Endothelial cell of umbilical vein (primary cell): ENCODE data around the gene NFIA. TPM values are rescaled to one million over a fixed set of nuclear protein-coding genes. Genes with fewer than 3 reads are reported as not detected.

Experiments used
- BruUV-seq: library from RNA; stranded (reverse); fragments of 400-500 nt; replicated peaks from 2 replicates; lab custom pipeline; 2021; lab: Mats Ljungman, UMichigan
- CTCF ChIA-PET: fragments of 300-600, 350-600 bp; sonication (Branson Sonifier 250); formaldehyde crosslinking; loops from one replicate; lab custom pipeline; 2021; ENCODE audit warnings: antibody characterized with exemption, inconsistent platforms; lab: Charles Lee
- POLR2A ChIA-PET: fragments of 300-600, 350-600 bp; sonication (Branson Sonifier 250); formaldehyde crosslinking; loops from one replicate; lab custom pipeline; 2021; ENCODE audit warnings: antibody characterized with exemption, inconsistent platforms; lab: Charles Lee
- DNase-seq: peaks from one replicate; pipeline ENCODE4 v3.0.0-alpha.2; 2011; ENCODE audit warnings: low read depth, low spot score
- FAIRE-seq: peaks from 2 replicates; lab custom pipeline; 2011; peaks lifted over from hg19 to GRCh38; lab: Jason Lieb, UNC
- H2AFZ ChIP-seq: 2 replicates; pipeline ENCODE4 v1.6.0; 2012; ENCODE audit warnings: low read depth, low read length, control low read depth, inconsistent platforms
- H3K27ac ChIP-seq: 2 replicates; pipeline ENCODE4 v1.5.1; 2011; ENCODE audit warnings: low read depth, mild to moderate bottlenecking, control low read depth, low read length, moderate library complexity; ENCODE audit not compliant: insufficient read depth
- H3K27me3 ChIP-seq, 2 experiments: 2 replicates each; pipeline versions ENCODE4 v1.6.0 to v1.6.1; 2011; ENCODE audit warnings: low read length in 2 of 2, mixed read lengths in 1 of 2; ENCODE audit not compliant: control insufficient read depth in 2 of 2, insufficient read depth in 2 of 2
- H3K36me3 ChIP-seq, 2 experiments: 2 replicates in 1 of 2; 3 replicates in 1 of 2; pipeline ENCODE4 v1.5.1; 2011; ENCODE audit warnings: low read length in 2 of 2, mild to moderate bottlenecking in 1 of 2, moderate library complexity in 1 of 2; ENCODE audit not compliant: control insufficient read depth in 2 of 2, insufficient read depth in 2 of 2; ENCODE audit errors: extremely low read depth in 1 of 2
- H3K4me1 ChIP-seq: 3 replicates; pipeline ENCODE4 v1.5.1; 2011; ENCODE audit warnings: mild to moderate bottlenecking, low read length; ENCODE audit not compliant: control insufficient read depth, insufficient read depth; ENCODE audit errors: extremely low read depth
- H3K4me2 ChIP-seq: 2 replicates; pipeline ENCODE4 v1.6.1; 2011; ENCODE audit warnings: low read length, control low read depth, mixed read lengths; ENCODE audit not compliant: insufficient read depth
- H3K4me3 ChIP-seq, 3 experiments: fragments of 200-600 bp in 1 of 3; sonication (generic), shearing (Covaris generic) in 1 of 3; replicated peaks in 1 of 3; 2 replicates each; pipeline ENCODE4 v1.5.1; 2011 to 2016; ENCODE audit warnings: control low read depth in 3 of 3, low read length in 3 of 3, mild to moderate bottlenecking in 2 of 3, inconsistent platforms in 1 of 3, low read depth in 1 of 3, moderate library complexity in 1 of 3; ENCODE audit not compliant: insufficient read depth in 1 of 3
- H3K79me2 ChIP-seq: 2 replicates; pipeline ENCODE4 v1.6.0; 2012; ENCODE audit warnings: low read length, inconsistent platforms; ENCODE audit not compliant: control insufficient read depth, insufficient read depth
- H3K9ac ChIP-seq: replicated peaks from 2 replicates; pipeline ENCODE3; 2011; ENCODE audit warnings: low read length, control low read depth; ENCODE audit not compliant: insufficient read depth; ENCODE audit errors: extremely low read depth
- H3K9me1 ChIP-seq: replicated peaks from 3 replicates; pipeline ENCODE4 v1.6.0; 2011; ENCODE audit warnings: mild to moderate bottlenecking, low read length; ENCODE audit not compliant: control insufficient read depth, insufficient read depth; ENCODE audit errors: extremely low read depth
- H3K9me3 ChIP-seq: replicated peaks from 2 replicates; pipeline ENCODE4 v1.5.1; 2012; ENCODE audit warnings: low read length, inconsistent platforms; ENCODE audit not compliant: control insufficient read depth, insufficient read depth
- H4K20me1 ChIP-seq: replicated peaks from 2 replicates; pipeline ENCODE3; 2011; ENCODE audit warnings: mild to moderate bottlenecking, low read length; ENCODE audit not compliant: control insufficient read depth, insufficient read depth; ENCODE audit errors: extremely low read depth
- CTCF ChIP-seq, 2 donors: IDR thresholded peaks; 1 replicate in 1 of 2; 2 replicates in 1 of 2; pipeline ENCODE4 v1.5.1; 2011; ENCODE audit warnings: low read length in 2 of 2, mild to moderate bottlenecking in 2 of 2, moderate library complexity in 2 of 2, control low read depth in 1 of 2, inconsistent platforms in 1 of 2, low read depth in 1 of 2; ENCODE audit not compliant: insufficient read depth in 1 of 2; ENCODE audit errors: extremely low read depth in 1 of 2
- EZH2 ChIP-seq: IDR thresholded peaks from 2 replicates; pipeline ENCODE4 v1.6.1; 2012; ENCODE audit warnings: borderline replicate concordance, low read depth, mild to moderate bottlenecking, moderate library complexity, low read length, inconsistent platforms; ENCODE audit not compliant: severe bottlenecking
- FOS ChIP-seq: IDR thresholded peaks from 2 replicates; pipeline ENCODE4 v1.6.1; 2011; ENCODE audit warnings: mild to moderate bottlenecking, low read length, moderate library complexity, borderline replicate concordance; ENCODE audit not compliant: insufficient read depth
- GATA2 ChIP-seq: IDR thresholded peaks from 2 replicates; pipeline ENCODE4 v1.7.0; 2011; ENCODE audit warnings: low read depth, mild to moderate bottlenecking, moderate library complexity, mixed read lengths, low read length; ENCODE audit not compliant: insufficient read length, insufficient read depth
- JUN ChIP-seq: IDR thresholded peaks from 2 replicates; pipeline ENCODE4 v1.6.1; 2011; ENCODE audit warnings: borderline replicate concordance, low read depth; ENCODE audit not compliant: insufficient read length, insufficient read depth
- MAX ChIP-seq: IDR thresholded peaks from 2 replicates; pipeline ENCODE4 v1.6.1; 2011; ENCODE audit not compliant: insufficient read depth, insufficient read length
- MYC ChIP-seq: IDR thresholded peaks from one replicate; pipeline ENCODE4 v1.6.1; 2011; ENCODE audit warnings: mild to moderate bottlenecking, low read depth, low read length
- POLR2A ChIP-seq: IDR thresholded peaks from 2 replicates; pipeline ENCODE4 v1.6.1; 2012; ENCODE audit warnings: low read depth, mild to moderate bottlenecking, control low read depth, low read length
- POLR2AphosphoS5 ChIP-seq: IDR thresholded peaks from 2 replicates; pipeline ENCODE4 v1.6.1; 2012; ENCODE audit warnings: low read depth, mild to moderate bottlenecking, control low read depth, low read length, moderate library complexity; ENCODE audit not compliant: insufficient read depth
- dilution Hi-C: fragments of 300-500 bp; cut with MboI; formaldehyde crosslinking; loops from one replicate; pipeline ENCODE4 v1.15.0; 2019; ENCODE audit warnings: low sequenced_read_pairs; ENCODE audit not compliant: extremely low pct_ligation_motif_present
- intact Hi-C: fragments of 100-400 bp; cut with micrococcal nuclease; formaldehyde crosslinking; loops from one replicate; pipeline ENCODE4 v1.10.0; 2022
- polyA plus RNA-seq, 4 experiments: library from polyadenylated mRNA; depleted of rRNA in 3 of 4; stranded (reverse) in 3 of 4; unstranded in 1 of 4; fragments of >200 nt; gene quantifications; 2 replicates each; pipeline versions ENCODE4 v1.2.1 to v1.2.3, GENCODE V29; 2011 to 2012; ENCODE audit warnings: missing spikeins in 1 of 4
- total RNA-seq: library from RNA; stranded (reverse); gene quantifications from 2 replicates; pipeline ENCODE4 v1.2.3, GENCODE V29; 2021

NFIA gene
- total and polyA plus RNA-seq, 2 donors (not counting 3 experiments of a cell fraction or from before 2014, with no cell fraction given): 25.5 to 47.0 TPM

GRCh38 chr1:61332796-61333195 is 250.4 kb downstream of the NFIA start:
- no peak overlapping the region for H3K4me2 ChIP-seq
- H3K9me1 ChIP-seq: no peaks in the 10 kb centered on the region
- no peaks in the 10 kb centered on the region for H4K20me1 ChIP-seq
- H3K4me1 ChIP-seq: peaks cover 21% of the 10 kb centered on the region
- H3K9ac ChIP-seq: no peak overlapping the region
- H3K27me3 ChIP-seq: no peaks in the 10 kb centered on the region
- no peak for FAIRE-seq
- dilution Hi-C loops: no loop called here
- no peak overlapping the region for H3K4me3 ChIP-seq
- TF ChIP-seq POLR2A (no peak), MAX (no peak)
- H3K9me3 ChIP-seq: no peaks in the 10 kb centered on the region
- no peak overlapping the region for H2AFZ ChIP-seq
- intact Hi-C loops: loop anchor here (10.0 kb wide), 3 partner anchors 118 to 1358 kb away; no protein-coding TSS in a partner anchor
- no peaks in the 10 kb centered on the region for H3K36me3 ChIP-seq
- H3K27ac ChIP-seq: no peak overlapping the region
- H3K79me2 ChIP-seq: no peaks in the 10 kb centered on the region
- no peak for DNase-seq
- CTCF ChIA-PET: interaction anchor here (0.9 to 1.5 kb wide), 5 partner anchors 44 to 1052 kb away, joined by 3 to 5 read pairs (median 3); no protein-coding TSS in a partner anchor
- BruUV-seq: no TSS peak
- POLR2A ChIA-PET: no interaction called here

- Histone ChIP-seq H2AFZ (no peak overlapping the region), H3K27ac (no peak overlapping the region), H3K9me3 (no peaks in the 10 kb centered on the region), H3K36me3 (no peaks in the 10 kb centered on the region), H4K20me1 (no peaks in the 10 kb centered on the region), H3K4me2 (no peak overlapping the region), H3K4me1 (peaks cover 35% of the 10 kb centered on the region), H3K79me2 (peaks cover 2% of the 10 kb centered on the region), H3K4me3 (no peak overlapping the region), H3K9me1 (no peaks in the 10 kb centered on the region), H3K27me3 (no peaks in the 10 kb centered on the region), H3K9ac (no peak overlapping the region)
- DNase-seq: no peak
- intact Hi-C loops: loop anchor here (5.0 to 10.0 kb wide), 4 partner anchors 120 to 1360 kb away; no protein-coding TSS in a partner anchor
- ChIA-PET POLR2A (no interaction called here), CTCF (interaction anchor here (0.7 to 1.3 kb wide), 3 partner anchors 14 to 356 kb away, joined by 3 read pairs; no protein-coding TSS in a partner anchor)
- dilution Hi-C loops: no loop called here
- no peak for FAIRE-seq
- BruUV-seq: no TSS peak
- no peak for TF ChIP-seq FOS
- TF ChIP-seq MAX: no peak
- no peak for TF ChIP-seq GATA2
- TF ChIP-seq POLR2A: no peak
- no peak for TF ChIP-seq MYC
- no peak for TF ChIP-seq EZH2
- TF ChIP-seq CTCF (IDR thresholded peaks at IDR 0.05; ENCODE audit: extremely low read depth in 1 of 2, insufficient read depth in 1 of 2, low read depth in 1 of 2, low read length in 2 of 2): no peak
- TF ChIP-seq POLR2AphosphoS5: no peak
- TF ChIP-seq JUN: no peak
Measured at GRCh38 chr1:61334718-61335589, 252.6 kb downstream of the NFIA start.
